Spleen (tissue), 7 donors: ENCODE data around the gene PFN1.

ENCODE experiments used
- CTCF ChIP-seq, 11 experiments: fragments of 200-600 bp in 7 of 11; fragments of 450-650 bp in 4 of 11; sonication (generic) in 4 of 11; IDR thresholded peaks in 8 of 11; conservative IDR thresholded peaks in 3 of 11; 1 replicate in 7 of 11; 2 replicates in 4 of 11; pipeline versions ENCODE4 v1.4.0 to v1.8.0; 2016 to 2021; ENCODE audit warnings: antibody characterized with exemption in 11 of 11, inconsistent platforms in 4 of 11, mild to moderate bottlenecking in 1 of 11
- POLR2A ChIP-seq, 3 donors: fragments of 450-650 bp; IDR thresholded peaks; one replicate each; pipeline ENCODE4 v1.5.1; 2017; ENCODE audit warnings: antibody characterized with exemption in 3 of 3, mild to moderate bottlenecking in 1 of 3
- POLR2AphosphoS5 ChIP-seq, 3 donors: sonication (generic); formaldehyde crosslinking; IDR thresholded peaks; one replicate each; pipeline ENCODE4 v1.5.1; 2017; ENCODE audit warnings: antibody characterized with exemption in 3 of 3
- donor health status: DM: no; HTN: no; CAD: no; lungs with moderate emphysema.
- donor health status: DM: no; HTN: no; CAD: no.
- donor health status: DM: no; HTN: no; CAD: no.

GRCh38 chr17:4899341-4900230 lies 48.7 kb downstream of the PFN1 start, which contains the start of gene C17orf107:
- TF ChIP-seq CTCF (IDR thresholded peaks at IDR 0.05 in 8 of 11, conservative IDR thresholded peaks at IDR 0.05 in 3 of 11) = no peak
- TF ChIP-seq POLR2AphosphoS5 (IDR thresholded peaks at IDR 0.05) = peak; percentile 75 to 88 (median 75)
- no peak for TF ChIP-seq POLR2A (IDR thresholded peaks at IDR 0.05)
